ENCODE results near the gene E4F1. TPM values are rescaled to one million over a fixed set of nuclear protein-coding genes. Genes with fewer than 3 reads are reported as not detected.
"Not testable (repeated sequence)": the region's sequence is repeated elsewhere in the genome, so short reads cannot be mapped to it uniquely, and the experiment has no call there.

E4F1 gene
- polyA plus RNA-seq, 2 donors: 19.9 to 31.0 TPM

GRCh38 chr16:2250652-2251295 lies 27.4 kb downstream of the E4F1 start:
- H3K27ac ChIP-seq (ENCODE audit: low read depth in 2 of 2, low read length in 1 of 2): peak overlapping the region; percentile 91 to 99
- WGBS, 2 donors: 5 to 6% methylated on average over 34 to 35 of the region's 35 CpGs
- H3K27me3 ChIP-seq (ENCODE audit: control insufficient read depth in 1 of 2, insufficient read depth in 2 of 2, low read length in 2 of 2): no peaks in the 10 kb centered on the region
- H3K4me1 ChIP-seq (ENCODE audit: control insufficient read depth in 2 of 2, insufficient read depth in 2 of 2, low read length in 1 of 2): peaks cover 0 to 7% of the 10 kb centered on the region in 2 donors
- no peaks in the 10 kb centered on the region for H3K9me3 ChIP-seq (ENCODE audit: control insufficient read depth in 2 of 2, insufficient read depth in 1 of 2, low read depth in 1 of 2, low read length in 1 of 2)
- peak overlapping the region; percentile 59 to 80 for H3K4me3 ChIP-seq (ENCODE audit: low read depth in 1 of 2, low read length in 2 of 2)
- peaks cover 14 to 23% of the 10 kb centered on the region in 2 donors for H3K36me3 ChIP-seq (ENCODE audit: control insufficient read depth in 2 of 2, insufficient read depth in 2 of 2, low read length in 1 of 2)

- H3K4me3 ChIP-seq (ENCODE audit: low read depth in 1 of 2, low read length in 2 of 2): peak within 1 kb of the TSS; percentile 59 to 80
- no peaks in the 10 kb centered on the region for H3K9me3 ChIP-seq (ENCODE audit: control insufficient read depth in 2 of 2, insufficient read depth in 1 of 2, low read depth in 1 of 2, low read length in 1 of 2)
- peaks cover 9 to 22% of the 10 kb centered on the region in 2 donors for H3K36me3 ChIP-seq (ENCODE audit: control insufficient read depth in 2 of 2, insufficient read depth in 2 of 2, low read length in 1 of 2)
- 1 to 2% methylated on average over 78 to 88 of the region's 88 CpGs for WGBS, 2 donors
- peaks cover 0 to 7% of the 10 kb centered on the region in 2 donors for H3K4me1 ChIP-seq (ENCODE audit: control insufficient read depth in 2 of 2, insufficient read depth in 2 of 2, low read length in 1 of 2)
- peak within 1 kb of the TSS; percentile 91 to 99 for H3K27ac ChIP-seq (ENCODE audit: low read depth in 2 of 2, low read length in 1 of 2)
- no peaks in the 10 kb centered on the region for H3K27me3 ChIP-seq (ENCODE audit: control insufficient read depth in 1 of 2, insufficient read depth in 2 of 2, low read length in 2 of 2)
Observed at GRCh38 chr16:2251296-2252111, 28.1 kb downstream of the E4F1 start, which contains the start of gene ECI1. Gene ECI1 (minus strand): TSS chr16:2251587. CDS start chr16:2251566, 21 bp downstream.

GRCh38 chr16:2252806-2253148 lies 29.4 kb downstream of the E4F1 start:
- no peaks in the 10 kb centered on the region for H3K27me3 ChIP-seq (ENCODE audit: control insufficient read depth in 1 of 2, insufficient read depth in 2 of 2, low read length in 2 of 2)
- 91 to 92% methylated on average over 7 of the region's 7 CpGs for WGBS, 2 donors
- H3K9me3 ChIP-seq (ENCODE audit: control insufficient read depth in 2 of 2, insufficient read depth in 1 of 2, low read depth in 1 of 2, low read length in 1 of 2): no peaks in the 10 kb centered on the region
- peaks cover 0 to 7% of the 10 kb centered on the region in 2 donors for H3K4me1 ChIP-seq (ENCODE audit: control insufficient read depth in 2 of 2, insufficient read depth in 2 of 2, low read length in 1 of 2)
- peaks cover 12 to 26% of the 10 kb centered on the region in 2 donors for H3K36me3 ChIP-seq (ENCODE audit: control insufficient read depth in 2 of 2, insufficient read depth in 2 of 2, low read length in 1 of 2)
- no peak overlapping the region for H3K4me3 ChIP-seq (ENCODE audit: low read depth in 1 of 2, low read length in 2 of 2)
- H3K27ac ChIP-seq (ENCODE audit: low read depth in 2 of 2, low read length in 1 of 2): no peak overlapping the region

- no peak overlapping the region for H3K4me3 ChIP-seq (ENCODE audit: low read depth in 1 of 2, low read length in 2 of 2)
- H3K9me3 ChIP-seq (ENCODE audit: control insufficient read depth in 2 of 2, insufficient read depth in 1 of 2, low read depth in 1 of 2, low read length in 1 of 2): no peaks in the 10 kb centered on the region
- 78 to 82% methylated on average over 11 of the region's 11 CpGs for WGBS, 2 donors
- H3K4me1 ChIP-seq (ENCODE audit: control insufficient read depth in 2 of 2, insufficient read depth in 2 of 2, low read length in 1 of 2): peaks cover 0 to 7% of the 10 kb centered on the region in 2 donors
- no peaks in the 10 kb centered on the region for H3K27me3 ChIP-seq (ENCODE audit: control insufficient read depth in 1 of 2, insufficient read depth in 2 of 2, low read length in 2 of 2)
- H3K27ac ChIP-seq (ENCODE audit: low read depth in 2 of 2, low read length in 1 of 2): no peak overlapping the region
- H3K36me3 ChIP-seq (ENCODE audit: control insufficient read depth in 2 of 2, insufficient read depth in 2 of 2, low read length in 1 of 2): peaks cover 12 to 28% of the 10 kb centered on the region in 2 donors
Observed at GRCh38 chr16:2253293-2253692, 29.9 kb downstream of the E4F1 start.

GRCh38 chr16:2256531-2257140 lies 33.2 kb downstream of the E4F1 start:
- H3K4me3 ChIP-seq (ENCODE audit: low read depth in 1 of 2, low read length in 2 of 2): no peak overlapping the region
- H3K27me3 ChIP-seq (ENCODE audit: control insufficient read depth in 1 of 2, insufficient read depth in 2 of 2, low read length in 2 of 2): no peaks in the 10 kb centered on the region
- H3K9me3 ChIP-seq (ENCODE audit: control insufficient read depth in 2 of 2, insufficient read depth in 1 of 2, low read depth in 1 of 2, low read length in 1 of 2): no peaks in the 10 kb centered on the region
- H3K27ac ChIP-seq (ENCODE audit: low read depth in 2 of 2, low read length in 1 of 2): no peak overlapping the region
- H3K4me1 ChIP-seq (ENCODE audit: control insufficient read depth in 2 of 2, insufficient read depth in 2 of 2, low read length in 1 of 2): peaks cover 0 to 5% of the 10 kb centered on the region in 2 donors
- WGBS, 2 donors: 85 to 92% methylated on average over 12 of the region's 12 CpGs
- peaks cover 16 to 31% of the 10 kb centered on the region in 2 donors for H3K36me3 ChIP-seq (ENCODE audit: control insufficient read depth in 2 of 2, insufficient read depth in 2 of 2, low read length in 1 of 2)

GRCh38 chr16:2257726-2258125 lies 34.3 kb downstream of the E4F1 start:
- WGBS, 2 donors: 87 to 90% methylated on average over 6 of the region's 6 CpGs
- no peak overlapping the region for H3K4me3 ChIP-seq (ENCODE audit: low read depth in 1 of 2, low read length in 2 of 2)
- no peaks in the 10 kb centered on the region for H3K9me3 ChIP-seq (ENCODE audit: control insufficient read depth in 2 of 2, insufficient read depth in 1 of 2, low read depth in 1 of 2, low read length in 1 of 2)
- H3K27ac ChIP-seq (ENCODE audit: low read depth in 2 of 2, low read length in 1 of 2): no peak overlapping the region
- H3K4me1 ChIP-seq (ENCODE audit: control insufficient read depth in 2 of 2, insufficient read depth in 2 of 2, low read length in 1 of 2): no peaks in the 10 kb centered on the region
- H3K36me3 ChIP-seq (ENCODE audit: control insufficient read depth in 2 of 2, insufficient read depth in 2 of 2, low read length in 1 of 2): peaks cover 21 to 40% of the 10 kb centered on the region in 2 donors
- H3K27me3 ChIP-seq (ENCODE audit: control insufficient read depth in 1 of 2, insufficient read depth in 2 of 2, low read length in 2 of 2): no peaks in the 10 kb centered on the region

GRCh38 chr16:2258530-2258929 lies 35.1 kb downstream of the E4F1 start:
- H3K36me3 ChIP-seq (ENCODE audit: control insufficient read depth in 2 of 2, insufficient read depth in 2 of 2, low read length in 1 of 2): peaks cover 21 to 42% of the 10 kb centered on the region in 2 donors
- 93% methylated on average over 7 of the region's 7 CpGs for WGBS, 2 donors
- not testable (repeated sequence) for H3K9me3 ChIP-seq (ENCODE audit: control insufficient read depth in 2 of 2, insufficient read depth in 1 of 2, low read depth in 1 of 2, low read length in 1 of 2); H3K27me3 ChIP-seq (ENCODE audit: control insufficient read depth in 1 of 2, insufficient read depth in 2 of 2, low read length in 2 of 2); H3K4me1 ChIP-seq (ENCODE audit: control insufficient read depth in 2 of 2, insufficient read depth in 2 of 2, low read length in 1 of 2); H3K27ac ChIP-seq (ENCODE audit: low read depth in 2 of 2, low read length in 1 of 2); H3K4me3 ChIP-seq (ENCODE audit: low read depth in 1 of 2, low read length in 2 of 2)

- H3K4me3 ChIP-seq (ENCODE audit: low read depth in 1 of 2, low read length in 2 of 2): no peak overlapping the region
- peaks cover 16 to 40% of the 10 kb centered on the region in 2 donors for H3K36me3 ChIP-seq (ENCODE audit: control insufficient read depth in 2 of 2, insufficient read depth in 2 of 2, low read length in 1 of 2)
- no peaks in the 10 kb centered on the region for H3K4me1 ChIP-seq (ENCODE audit: control insufficient read depth in 2 of 2, insufficient read depth in 2 of 2, low read length in 1 of 2)
- no peaks in the 10 kb centered on the region for H3K27me3 ChIP-seq (ENCODE audit: control insufficient read depth in 1 of 2, insufficient read depth in 2 of 2, low read length in 2 of 2)
- H3K27ac ChIP-seq (ENCODE audit: low read depth in 2 of 2, low read length in 1 of 2): no peak overlapping the region
- H3K9me3 ChIP-seq (ENCODE audit: control insufficient read depth in 2 of 2, insufficient read depth in 1 of 2, low read depth in 1 of 2, low read length in 1 of 2): no peaks in the 10 kb centered on the region
- 91 to 95% methylated on average over 8 of the region's 8 CpGs for WGBS, 2 donors
Observed at GRCh38 chr16:2260250-2260649, 36.9 kb downstream of the E4F1 start.

GRCh38 chr16:2263026-2263425 lies 39.6 kb downstream of the E4F1 start:
- H3K9me3 ChIP-seq (ENCODE audit: control insufficient read depth in 2 of 2, insufficient read depth in 1 of 2, low read depth in 1 of 2, low read length in 1 of 2); H3K27ac ChIP-seq (ENCODE audit: low read depth in 2 of 2, low read length in 1 of 2); H3K27me3 ChIP-seq (ENCODE audit: control insufficient read depth in 1 of 2, insufficient read depth in 2 of 2, low read length in 2 of 2); H3K4me3 ChIP-seq (ENCODE audit: low read depth in 1 of 2, low read length in 2 of 2); H3K4me1 ChIP-seq (ENCODE audit: control insufficient read depth in 2 of 2, insufficient read depth in 2 of 2, low read length in 1 of 2): not testable (repeated sequence)
- WGBS, 2 donors: 85 to 86% methylated on average over 14 of the region's 14 CpGs
- peaks cover 9 to 21% of the 10 kb centered on the region in 2 donors for H3K36me3 ChIP-seq (ENCODE audit: control insufficient read depth in 2 of 2, insufficient read depth in 2 of 2, low read length in 1 of 2)

Data from esophagus (tissue), 2 donors.